LoVo (cell line): Measurements from ENCODE around the gene THUMPD1.
"Not testable (repeated sequence)": the region's sequence is repeated elsewhere in the genome, so short reads cannot be mapped to it uniquely, and the experiment has no call there.

Experiments used
- DNase-seq: peaks from one replicate; pipeline ENCODE4 v3.0.0-alpha.2; 2016; ENCODE audit warnings: low spot score

THUMPD1 gene

DNA sequence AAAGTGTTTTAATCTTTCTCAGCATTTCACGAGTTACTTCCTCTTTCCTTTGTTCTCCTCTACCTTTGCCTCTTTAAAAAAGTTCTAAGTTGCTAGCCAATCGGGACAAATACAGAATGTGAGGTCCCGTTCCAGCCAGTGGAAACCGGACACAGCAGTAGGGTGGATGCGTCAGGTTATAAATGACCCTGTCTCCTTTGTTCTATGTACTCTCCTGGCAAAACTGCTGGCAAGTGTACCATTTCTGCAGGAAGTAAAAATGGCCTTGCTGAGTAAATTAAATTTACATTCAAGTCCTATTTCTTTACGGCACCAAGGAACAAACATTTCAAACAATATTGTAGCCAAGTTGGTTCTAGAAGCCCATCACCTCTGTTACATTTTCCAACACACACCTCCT lies 47.5 kb downstream of the THUMPD1 start:
- not testable (repeated sequence) for DNase-seq

GRCh38 chr16:20689668-20690067 lies 52.0 kb downstream of the THUMPD1 start:
- no peak for DNase-seq

GRCh38 chr16:20683812-20684211 lies 57.8 kb downstream of the THUMPD1 start:
- no peak for DNase-seq
